RPMI8226 (cell line): Measurements from ENCODE around the gene RNF26.

ENCODE experiments used
- DNase-seq: peaks from one replicate; pipeline ENCODE4 v3.0.0-alpha.2; 2015

RNF26 gene

GRCh38 chr11:119355091-119355843, 20.9 kb downstream of the RNF26 start:
- no peak for DNase-seq

DNA sequence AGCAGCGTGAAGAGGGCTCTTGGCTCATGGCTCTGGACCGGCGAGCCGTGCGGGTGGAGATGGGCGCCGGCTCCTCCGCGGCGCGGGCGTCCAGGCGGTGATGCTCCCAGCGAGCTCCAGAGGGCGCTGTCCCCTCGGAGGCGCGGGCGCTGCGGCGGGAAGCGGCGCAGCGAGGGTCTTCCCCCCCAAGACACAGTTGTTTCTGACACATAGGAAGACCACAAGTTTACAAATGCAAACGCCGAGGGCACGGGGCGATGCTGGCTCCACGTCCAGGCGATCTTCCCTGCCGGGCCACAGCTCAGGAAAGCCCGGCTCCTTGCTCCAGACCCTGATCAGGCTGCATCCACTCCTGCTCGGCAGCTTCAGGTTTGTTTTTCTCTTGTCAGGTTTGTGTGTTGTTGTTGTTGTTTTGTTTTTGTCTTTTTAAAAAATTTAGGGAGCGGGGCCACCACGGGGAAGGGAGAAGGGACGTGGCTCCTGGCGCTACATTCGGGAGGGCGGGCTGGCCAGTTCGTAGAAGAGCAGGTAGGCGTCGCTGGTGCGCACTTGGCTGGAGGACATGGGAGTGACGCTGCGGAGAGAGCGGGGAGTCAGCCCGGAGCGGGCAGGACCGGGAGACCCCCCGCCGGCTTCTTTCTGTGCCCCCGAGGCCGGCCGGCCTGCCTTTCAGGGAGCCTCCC, 22.2 kb downstream of the RNF26 start:
- peak; percentile 73 for DNase-seq

DNA sequence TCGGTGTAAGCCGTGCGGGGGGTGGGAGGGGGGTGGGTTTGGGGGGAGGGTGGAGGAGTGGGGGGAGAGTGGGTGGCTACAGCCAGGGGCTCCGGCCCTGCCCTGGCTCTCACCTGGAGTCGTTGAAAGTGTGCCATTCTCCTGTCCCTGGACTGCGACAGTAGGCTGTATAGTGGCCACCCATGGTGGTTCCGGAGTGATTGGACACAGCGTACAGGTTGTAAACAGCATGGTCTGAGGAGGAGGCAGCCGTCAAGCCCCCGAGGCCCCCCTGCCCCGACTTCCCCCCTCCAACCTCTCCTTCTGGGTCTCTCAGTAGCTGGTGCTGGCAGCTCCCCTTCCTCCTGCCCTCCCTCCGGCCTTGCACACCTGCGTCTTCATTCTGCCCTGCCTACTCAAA, 22.7 kb downstream of the RNF26 start:
- DNase-seq, result no peak

GRCh38 chr11:119359365-119360214, 25.3 kb downstream of the RNF26 start:
- peak; percentile 27 for DNase-seq

DNA sequence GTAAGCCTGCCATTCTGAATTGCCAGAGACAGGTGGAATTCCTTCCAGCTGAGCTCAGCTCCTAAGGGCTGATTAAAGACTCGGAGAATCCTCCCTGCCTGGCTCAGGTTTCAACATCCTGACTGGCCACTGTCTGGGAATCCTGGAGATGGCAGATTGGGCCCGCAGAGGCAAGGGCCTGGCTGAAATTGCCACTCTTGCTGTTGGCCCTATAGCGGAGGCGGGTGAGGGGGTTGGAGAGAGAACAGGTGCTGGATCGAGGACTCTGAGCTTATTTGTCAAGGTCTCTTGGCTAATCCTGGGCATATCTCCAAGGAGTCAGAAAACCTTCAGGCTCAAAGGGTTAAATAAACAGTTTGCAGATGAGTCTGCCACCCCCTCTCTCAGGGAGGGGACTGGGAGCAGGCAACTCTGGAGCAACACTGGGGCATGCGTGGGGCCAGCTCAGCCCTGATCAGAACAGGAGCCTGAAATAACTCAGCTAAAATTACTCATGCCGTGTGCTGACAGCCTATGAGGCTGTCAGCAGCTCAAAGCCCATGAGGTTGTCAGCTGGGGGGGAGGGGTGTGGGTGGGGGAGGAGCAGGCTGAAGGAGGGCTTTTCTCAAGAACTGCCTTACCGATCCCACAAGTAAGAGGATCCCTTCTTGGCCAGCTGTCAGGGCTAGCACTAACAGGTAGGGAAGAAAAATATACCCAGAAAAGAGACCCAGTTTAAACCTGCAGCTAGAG, 26.9 kb downstream of the RNF26 start:
- DNase-seq, result peak; percentile 44

GRCh38 chr11:119361941-119362725, 27.8 kb downstream of the RNF26 start:
- no peak for DNase-seq

DNA sequence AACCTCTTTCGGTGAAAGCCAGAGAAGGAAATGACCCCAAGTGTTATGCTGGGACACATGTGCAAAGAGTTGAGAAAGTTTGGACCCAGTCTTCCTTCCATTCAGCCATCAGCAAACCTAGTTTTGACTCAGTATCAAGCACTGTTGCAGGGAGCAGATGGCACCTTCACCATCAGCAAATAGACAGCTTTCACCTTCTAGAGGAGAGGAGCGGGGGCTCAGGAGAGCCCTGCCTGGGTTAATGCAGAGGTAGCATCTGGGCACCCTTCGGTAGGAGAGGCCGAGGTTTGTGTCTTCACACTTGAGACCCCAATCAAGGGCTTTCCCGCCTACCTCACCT, 28.4 kb downstream of the RNF26 start:
- DNase-seq, result no peak

- DNase-seq, result no peak
Observed at GRCh38 chr11:119363081-119363850, 28.9 kb downstream of the RNF26 start.

GRCh38 chr11:119363851-119364590, 29.7 kb downstream of the RNF26 start:
- DNase-seq, result peak; percentile 67

DNA sequence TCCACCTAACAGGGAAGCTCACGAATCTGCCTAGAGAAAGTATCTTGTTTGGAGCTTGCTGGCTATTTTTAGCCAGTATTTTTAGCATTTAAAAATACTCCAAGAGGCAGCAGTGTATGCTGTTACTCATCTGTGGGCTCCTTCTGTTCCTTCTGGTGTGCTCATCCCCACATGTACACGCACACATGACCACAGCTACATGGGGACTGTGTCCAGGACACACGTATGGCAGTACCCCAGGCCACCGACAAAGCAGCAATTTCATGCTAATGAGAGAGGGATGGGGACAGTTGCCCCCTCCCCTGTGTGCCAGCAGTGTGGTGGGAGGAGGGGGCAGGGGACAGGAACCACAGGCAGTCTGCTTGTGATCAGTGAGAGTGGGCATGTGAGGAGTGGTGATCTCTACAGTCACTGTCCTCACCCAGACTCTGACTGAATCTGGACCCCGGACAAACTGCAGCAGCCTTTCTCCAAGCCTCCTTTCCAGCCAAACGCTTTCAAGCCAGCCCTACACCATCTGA, 30.8 kb downstream of the RNF26 start:
- no peak for DNase-seq

DNA sequence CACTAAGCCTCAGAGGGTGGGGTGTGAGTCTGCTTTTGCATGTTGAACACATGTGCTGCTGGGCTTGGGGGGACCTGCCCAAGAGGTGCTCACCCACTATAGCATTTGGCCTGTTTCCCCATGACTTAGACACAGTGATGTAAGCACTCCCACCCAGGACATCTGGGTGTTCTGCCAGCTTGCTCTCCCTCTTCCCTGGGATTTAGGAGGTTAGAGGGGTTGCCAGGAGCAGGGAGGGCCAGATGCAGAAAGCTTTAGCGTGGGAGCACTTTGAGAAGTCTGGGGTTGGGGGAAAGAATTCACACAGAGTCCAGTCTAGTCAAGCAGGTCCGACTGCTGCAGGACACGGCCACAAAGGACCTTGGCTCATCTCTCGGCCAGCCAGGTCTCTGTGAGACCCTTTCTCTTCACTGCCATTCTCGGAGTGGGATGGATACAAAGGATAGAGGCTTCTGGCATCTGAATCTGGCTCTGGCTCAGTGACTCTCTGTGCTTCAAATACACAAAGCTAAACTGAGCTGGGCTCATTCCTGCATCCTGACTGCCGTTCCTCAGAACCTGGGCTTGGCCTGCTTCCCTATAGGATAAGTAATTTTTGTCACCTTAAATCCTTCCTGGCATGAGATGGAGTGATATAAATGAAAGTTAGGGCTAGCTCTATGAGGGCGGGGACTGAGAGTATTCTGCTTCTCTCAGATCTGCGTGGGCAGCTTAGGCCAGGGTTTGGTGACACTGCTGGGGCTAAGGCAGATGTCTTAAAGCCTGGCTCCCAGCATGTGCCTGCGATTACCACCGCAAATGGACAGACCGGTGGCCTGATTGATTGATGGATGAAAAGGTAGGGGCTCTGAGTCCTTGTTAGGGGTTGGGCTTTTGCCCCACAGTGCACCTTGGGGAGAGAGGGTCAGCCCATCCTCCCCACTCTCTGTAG, 32.6 kb downstream of the RNF26 start:
- DNase-seq, result no peak

- DNase-seq, result no peak
Observed at GRCh38 chr11:119367661-119368120, 33.4 kb downstream of the RNF26 start.

DNA sequence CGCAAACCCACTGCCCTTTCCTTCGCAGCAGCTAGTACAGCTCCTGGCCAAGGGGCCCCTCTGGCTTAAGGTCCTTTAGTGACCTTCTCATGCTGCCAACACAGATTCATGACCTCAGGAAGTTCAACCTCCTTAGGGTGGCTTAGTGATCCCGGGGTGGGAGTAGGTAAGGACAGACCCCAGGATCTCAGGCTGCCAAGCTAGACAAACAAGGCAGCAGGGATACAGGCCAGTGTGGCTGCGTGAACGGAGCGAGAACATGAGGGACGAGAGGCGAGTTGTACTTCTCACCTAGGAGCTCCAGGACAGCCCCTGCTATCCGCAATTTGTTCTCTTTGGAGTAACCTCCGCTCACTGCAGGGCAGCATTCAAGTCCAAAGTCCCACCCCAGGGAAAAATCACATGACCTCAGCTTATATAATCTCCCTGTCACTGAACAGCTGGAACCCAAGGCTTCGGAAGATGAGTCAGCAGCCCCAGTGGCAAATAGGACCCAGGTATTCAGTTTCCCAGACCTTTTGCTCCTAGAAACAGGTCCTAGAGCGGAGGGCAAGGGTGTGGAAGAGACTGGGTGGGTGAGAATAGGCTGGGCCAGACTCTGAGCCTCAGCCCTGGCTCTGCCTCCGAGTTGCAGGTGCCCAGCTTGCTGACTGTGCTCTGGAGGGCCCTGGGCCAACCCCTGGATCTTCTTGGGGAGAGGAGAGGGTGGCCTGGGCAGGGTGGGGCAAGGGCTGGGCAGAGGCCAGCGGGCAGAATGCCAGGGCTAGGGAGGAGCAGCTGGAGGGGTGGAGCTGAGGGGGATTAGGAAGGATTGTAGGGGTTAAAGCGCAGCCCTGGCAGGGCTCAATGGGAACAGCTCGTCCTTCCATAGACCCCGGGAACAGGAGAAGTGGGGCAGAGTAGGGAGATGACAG, 34.1 kb downstream of the RNF26 start:
- DNase-seq, result peak; percentile 87

GRCh38 chr11:119369132-119369925, 35.0 kb downstream of the RNF26 start:
- no peak for DNase-seq

DNA sequence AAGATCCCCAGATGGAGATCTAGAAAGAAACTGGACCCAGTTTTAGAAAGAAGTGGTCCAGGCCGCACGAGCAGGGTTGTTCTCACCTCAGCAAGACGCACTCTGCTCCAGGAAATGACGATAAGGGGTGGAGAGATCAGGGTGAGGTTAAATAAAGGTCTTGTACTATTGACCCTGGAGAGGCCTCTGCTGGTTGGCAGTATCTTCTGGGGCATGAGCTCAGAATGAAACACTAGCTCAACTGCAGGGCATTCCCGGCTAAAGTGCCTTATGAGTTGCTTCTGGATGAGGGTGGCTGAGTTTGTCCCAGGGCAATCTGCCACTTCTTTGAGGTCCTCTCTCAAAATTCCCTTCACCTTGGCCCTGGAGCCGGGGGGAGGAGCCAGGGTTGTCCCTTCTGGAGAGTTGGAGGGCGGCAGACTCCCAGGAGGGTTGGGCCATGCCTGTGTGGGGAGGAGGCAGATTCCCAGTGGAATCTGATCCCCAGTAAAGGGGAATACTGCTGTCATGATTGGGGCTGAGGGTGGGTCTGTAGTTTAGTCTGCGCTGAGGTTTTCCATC, 36.2 kb downstream of the RNF26 start:
- peak; percentile 43 for DNase-seq

DNA sequence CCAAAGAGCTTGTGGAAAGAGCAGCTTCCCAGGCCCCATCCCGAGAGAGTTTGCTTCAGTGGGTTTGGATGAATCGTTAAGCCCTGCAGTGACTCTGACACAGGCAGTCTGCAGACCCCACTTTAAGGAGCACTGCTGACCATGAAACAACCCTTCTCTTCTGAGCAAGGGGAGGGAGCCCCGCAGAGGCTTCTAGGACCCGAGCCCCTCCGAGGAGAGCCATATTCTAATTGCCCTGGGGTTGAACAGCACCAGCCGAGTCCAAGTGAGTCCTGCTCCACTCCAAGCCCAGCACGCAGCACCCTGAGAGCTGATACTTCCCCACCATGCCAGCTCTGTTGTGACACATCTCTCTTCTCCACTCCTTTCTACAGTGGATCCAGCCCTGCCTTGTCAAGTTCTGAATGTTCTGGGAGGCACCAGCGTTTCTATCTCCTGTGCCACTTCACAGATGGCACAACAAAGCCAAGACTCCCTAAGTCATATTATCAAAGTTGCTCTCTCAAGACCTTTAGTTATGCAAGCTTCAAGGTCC, 36.8 kb downstream of the RNF26 start:
- DNase-seq, result no peak
